Sigmoid colon (tissue), 4 donors: Measurements from ENCODE around the gene MOK.

ENCODE experiments used
- EP300 ChIP-seq, 4 donors: sonication (generic); formaldehyde crosslinking; IDR thresholded peaks; one replicate each; pipeline ENCODE4 v1.6.1; 2017; ENCODE audit warnings: antibody characterized with exemption in 4 of 4
- POLR2A ChIP-seq, 2 donors: fragments of 450-650 bp; IDR thresholded peaks; one replicate each; pipeline ENCODE4 v1.6.1; 2016; ENCODE audit warnings: antibody characterized with exemption in 2 of 2, mild to moderate bottlenecking in 2 of 2, moderate library complexity in 2 of 2
- POLR2AphosphoS5 ChIP-seq, 4 donors: sonication (generic); formaldehyde crosslinking; IDR thresholded peaks; one replicate each; pipeline ENCODE4 v1.6.1; 2017; ENCODE audit warnings: antibody characterized with exemption in 4 of 4
- TF ChIP-seq, protein P1 (sequence below), 4 experiments: fragments of 450-650 bp in 3 of 4; fragments of 200-600 bp in 1 of 4; IDR thresholded peaks; one replicate each; pipeline ENCODE4 v1.5.1; 2016 to 2019; ENCODE audit warnings: antibody characterized with exemption in 4 of 4, mild to moderate bottlenecking in 3 of 4, moderate library complexity in 2 of 4

DNA sequence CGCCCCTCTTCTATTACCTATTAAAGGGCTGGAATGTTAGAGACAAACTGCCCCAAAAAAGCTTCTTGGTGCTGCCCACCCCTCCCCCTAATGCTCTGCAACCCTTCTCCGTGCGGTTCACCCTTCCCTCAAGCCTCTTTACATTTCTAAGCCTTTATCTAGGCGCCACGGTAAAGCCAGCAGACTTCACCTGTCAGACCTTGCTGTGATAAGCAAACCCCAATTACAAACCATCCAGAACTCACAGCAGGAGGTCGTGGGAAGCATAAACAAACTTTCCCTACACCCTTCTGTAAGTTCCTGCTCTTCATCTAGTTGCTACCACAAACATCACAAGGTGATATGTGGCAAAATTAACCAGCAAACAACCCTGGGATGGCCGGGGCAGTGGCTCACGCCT lies 56.8 kb downstream of the MOK start:
- TF ChIP-seq, protein P1, sequence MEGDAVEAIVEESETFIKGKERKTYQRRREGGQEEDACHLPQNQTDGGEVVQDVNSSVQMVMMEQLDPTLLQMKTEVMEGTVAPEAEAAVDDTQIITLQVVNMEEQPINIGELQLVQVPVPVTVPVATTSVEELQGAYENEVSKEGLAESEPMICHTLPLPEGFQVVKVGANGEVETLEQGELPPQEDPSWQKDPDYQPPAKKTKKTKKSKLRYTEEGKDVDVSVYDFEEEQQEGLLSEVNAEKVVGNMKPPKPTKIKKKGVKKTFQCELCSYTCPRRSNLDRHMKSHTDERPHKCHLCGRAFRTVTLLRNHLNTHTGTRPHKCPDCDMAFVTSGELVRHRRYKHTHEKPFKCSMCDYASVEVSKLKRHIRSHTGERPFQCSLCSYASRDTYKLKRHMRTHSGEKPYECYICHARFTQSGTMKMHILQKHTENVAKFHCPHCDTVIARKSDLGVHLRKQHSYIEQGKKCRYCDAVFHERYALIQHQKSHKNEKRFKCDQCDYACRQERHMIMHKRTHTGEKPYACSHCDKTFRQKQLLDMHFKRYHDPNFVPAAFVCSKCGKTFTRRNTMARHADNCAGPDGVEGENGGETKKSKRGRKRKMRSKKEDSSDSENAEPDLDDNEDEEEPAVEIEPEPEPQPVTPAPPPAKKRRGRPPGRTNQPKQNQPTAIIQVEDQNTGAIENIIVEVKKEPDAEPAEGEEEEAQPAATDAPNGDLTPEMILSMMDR (IDR thresholded peaks at IDR 0.05) = no peak
- TF ChIP-seq POLR2AphosphoS5 (IDR thresholded peaks at IDR 0.05) = no peak
- TF ChIP-seq POLR2A (IDR thresholded peaks at IDR 0.05) = no peak
- TF ChIP-seq EP300 (IDR thresholded peaks at IDR 0.05) = no peak
